B cell (primary cell): ENCODE measurements around the gene PBOV1. TPM values are rescaled to one million over a fixed set of nuclear protein-coding genes. Genes with fewer than 3 reads are reported as not detected.

ENCODE experiments used
- ATAC-seq: fragments of 200-7000 bp; cut with Tn5 transposase; one replicate; pipeline ENCODE4 v1.10.0; 2021; ENCODE audit warnings: low read depth, mild to moderate bottlenecking, moderate number of reproducible peaks, moderate library complexity
- CTCF ChIA-PET: fragments of 350-600 bp; sonication (Branson Sonifier 250); formaldehyde crosslinking; loops from one replicate; lab custom pipeline; 2021; ENCODE audit warnings: antibody characterized with exemption, inconsistent platforms; lab: Charles Lee
- POLR2A ChIA-PET: fragments of 350-600 bp; sonication (Branson Sonifier 250); formaldehyde crosslinking; loops from one replicate; lab custom pipeline; 2021; ENCODE audit warnings: antibody characterized with exemption; lab: Charles Lee
- DNase-seq: peaks from one replicate; pipeline ENCODE4 v3.0.0; 2013
- H2AFZ ChIP-seq: 2 replicates; pipeline ENCODE4 v1.6.1; 2012; ENCODE audit warnings: mild to moderate bottlenecking, low read depth, low read length; ENCODE audit not compliant: insufficient read depth, poor library complexity, severe bottlenecking
- H3K27ac ChIP-seq, 2 donors: 1 replicate in 1 of 2; 2 replicates in 1 of 2; pipeline ENCODE4 v1.5.1; 2012 to 2013; ENCODE audit warnings: low read length in 2 of 2, mild to moderate bottlenecking in 2 of 2, moderate library complexity in 1 of 2
- H3K27me3 ChIP-seq, 4 experiments: fragments of 200-600 bp in 1 of 4; sonication (generic) in 1 of 4; replicated peaks in 1 of 4; 1 replicate in 2 of 4; 2 replicates in 2 of 4; pipeline versions ENCODE4 v1.6.1 to v1.7.0; 2013 to 2016; ENCODE audit warnings: low read length in 3 of 4, mild to moderate bottlenecking in 2 of 4, mixed read lengths in 1 of 4, moderate library complexity in 1 of 4; ENCODE audit not compliant: insufficient read depth in 4 of 4, control insufficient read depth in 3 of 4; ENCODE audit errors: control extremely low read depth in 1 of 4
- H3K36me3 ChIP-seq, 2 experiments: replicated peaks in 1 of 2; 1 replicate in 1 of 2; 2 replicates in 1 of 2; pipeline versions ENCODE4 v1.6.1 to v1.7.1; 2013; ENCODE audit warnings: low read length in 1 of 2; ENCODE audit not compliant: insufficient read depth in 2 of 2, control insufficient read depth in 1 of 2; ENCODE audit errors: control extremely low read depth in 1 of 2, extremely low read depth in 1 of 2
- H3K4me1 ChIP-seq, 2 donors: fragments of 200-600 bp in 1 of 2; sonication (generic) in 1 of 2; 1 replicate in 1 of 2; 2 replicates in 1 of 2; pipeline versions ENCODE4 v1.5.1 to v1.6.1; 2013 to 2017; ENCODE audit warnings: low read length in 2 of 2; ENCODE audit not compliant: control insufficient read depth in 2 of 2, insufficient read depth in 2 of 2
- H3K4me2 ChIP-seq: replicated peaks from 2 replicates; pipeline ENCODE3; 2012; ENCODE audit warnings: mild to moderate bottlenecking, low read depth, low read length; ENCODE audit not compliant: poor library complexity, severe bottlenecking
- H3K4me3 ChIP-seq, 5 experiments: fragments of 200-600 bp in 1 of 5; sonication (generic) in 1 of 5; 1 replicate in 3 of 5; 2 replicates in 2 of 5; pipeline versions ENCODE4 v1.5.1 to v1.7.0; 2011 to 2016; ENCODE audit warnings: low read length in 4 of 5, mild to moderate bottlenecking in 4 of 5, low read depth in 2 of 5, control low read depth in 1 of 5, moderate library complexity in 1 of 5; ENCODE audit not compliant: insufficient read depth in 1 of 5; ENCODE audit errors: control extremely low read depth in 1 of 5, extremely low read depth in 1 of 5
- H3K79me2 ChIP-seq: fragments of 200-600 bp; sonication (generic); one replicate; pipeline ENCODE4 v1.6.0; 2016; ENCODE audit warnings: low read length; ENCODE audit not compliant: control insufficient read depth, insufficient read depth
- H3K9ac ChIP-seq: fragments of 200-600 bp; sonication (generic); 2 replicates; pipeline ENCODE4 v1.6.1; 2017; ENCODE audit warnings: mild to moderate bottlenecking, low read length, moderate library complexity
- H3K9me3 ChIP-seq, 3 donors: one replicate each; pipeline versions ENCODE4 v1.6.1 to v1.7.1; 2013; ENCODE audit warnings: low read length in 2 of 3; ENCODE audit not compliant: control insufficient read depth in 2 of 3, insufficient read depth in 1 of 3; ENCODE audit errors: control extremely low read depth in 1 of 3
- H4K20me1 ChIP-seq: 2 replicates; pipeline ENCODE4 v1.6.0; 2012; ENCODE audit warnings: mild to moderate bottlenecking, low read length; ENCODE audit not compliant: insufficient read depth, control insufficient read depth, poor library complexity, severe bottlenecking
- H3K27ac Mint-ChIP-seq: one replicate; pipeline ENCODE4 v1.8.0; 2021; ENCODE audit warnings: mixed read lengths
- H3K27me3 Mint-ChIP-seq: one replicate; pipeline ENCODE4 v1.8.0; 2021; ENCODE audit warnings: mixed read lengths
- H3K4me1 Mint-ChIP-seq: one replicate; pipeline ENCODE4 v1.8.0; 2021; ENCODE audit warnings: mixed read lengths
- H3K4me3 Mint-ChIP-seq: one replicate; pipeline ENCODE4 v1.8.0; 2021; ENCODE audit warnings: mixed read lengths
- H3K9me3 Mint-ChIP-seq: one replicate; pipeline ENCODE4 v1.8.0; 2022; ENCODE audit warnings: mixed read lengths; ENCODE audit not compliant: insufficient read depth
- EZH2 ChIP-seq: IDR thresholded peaks from 2 replicates; pipeline ENCODE4 v1.6.1; 2012; ENCODE audit warnings: borderline replicate concordance, low read depth, mild to moderate bottlenecking, moderate library complexity, low read length; ENCODE audit not compliant: insufficient read depth, poor library complexity, severe bottlenecking
- WGBS: methylation state at CpG from one replicate; pipeline ENCODE4 v1.1.5; 2013; ENCODE audit warnings: missing lambda C conversion rate; ENCODE audit not compliant: insufficient coverage; 5-methylcytosine and 5-hydroxymethylcytosine counted together
- intact Hi-C: fragments of 100-400 bp; cut with micrococcal nuclease; formaldehyde crosslinking; loops from one replicate; pipeline ENCODE4 v1.10.0; 2022
- polyA plus RNA-seq: library from polyadenylated mRNA; depleted of rRNA; stranded (reverse); fragments of >200 nt; gene quantifications from 2 replicates; pipeline ENCODE4 v1.2.3, GENCODE V29; 2012
- total RNA-seq, 2 donors: library from RNA; stranded (reverse); fragments of 120-200 nt in 1 of 2; gene quantifications; 1 replicate in 1 of 2; 2 replicates in 1 of 2; pipeline versions ENCODE4 v1.2.3 to v1.2.4, GENCODE V29; 2013 to 2022
- TF ChIP-seq, protein P1 (sequence below): fragments of 200-600 bp; IDR thresholded peaks from one replicate; pipeline ENCODE4 v1.8.0; 2022; ENCODE audit warnings: antibody characterized with exemption, mild to moderate bottlenecking

PBOV1 gene
- total and polyA plus RNA-seq, 2 donors (not counting 1 experiment from before 2014, with no cell fraction given): not detected

DNA sequence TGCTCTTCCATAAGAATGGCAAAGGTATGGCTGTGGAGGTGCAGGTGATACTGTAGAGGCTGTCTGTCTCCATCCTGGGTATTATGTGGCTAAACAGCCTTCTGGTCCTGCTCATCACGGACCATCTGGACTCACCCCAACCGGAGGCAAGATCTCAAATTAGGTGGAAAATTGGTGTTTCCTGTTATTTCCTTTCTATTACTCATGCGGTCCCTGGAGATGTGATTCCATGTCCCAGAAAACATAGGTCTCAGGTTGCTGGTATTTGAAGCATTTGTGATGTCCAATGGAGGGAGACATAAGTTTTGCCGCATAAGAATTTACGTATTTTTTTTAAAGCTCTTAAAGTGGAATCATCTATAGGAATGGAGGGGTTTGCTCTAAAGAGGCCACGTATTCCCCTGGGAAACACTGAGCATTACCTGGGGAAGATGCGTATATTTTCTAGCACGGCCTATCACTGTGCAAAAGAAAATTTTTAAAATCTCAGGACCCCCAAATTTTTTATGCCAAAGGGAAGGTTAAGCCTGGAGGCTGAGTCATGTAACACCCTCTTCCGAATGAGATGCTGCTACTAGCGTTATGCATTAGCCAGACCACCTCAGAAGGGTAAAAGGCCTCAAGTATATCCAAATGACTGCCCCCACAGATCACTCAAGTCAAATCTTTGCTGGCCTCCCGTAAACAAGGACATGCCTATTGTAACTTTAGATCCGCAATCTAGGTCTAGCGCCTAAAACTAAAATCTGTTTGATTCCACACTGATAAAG lies 22.4 kb upstream of the PBOV1 start:
- Histone ChIP-seq H3K27me3 (peaks cover 0 to 7% (median 0%) of the 10 kb centered on the region in 4 experiments), H3K9me3 (no peaks in the 10 kb centered on the region), H3K79me2 (no peaks in the 10 kb centered on the region), H3K27ac (no peak overlapping the region), H3K4me2 (no peak overlapping the region), H4K20me1 (no peaks in the 10 kb centered on the region), H2AFZ (no peak overlapping the region), H3K9ac (no peak overlapping the region), H3K4me3 (no peak overlapping the region), H3K36me3 (no peaks in the 10 kb centered on the region), H3K4me1 (no peaks in the 10 kb centered on the region)
- Mint-ChIP-seq H3K4me3 (no peak overlapping the region), H3K27ac (no peak overlapping the region), H3K4me1 (no peaks in the 10 kb centered on the region), H3K27me3 (peaks cover 32% of the 10 kb centered on the region), H3K9me3 (no peaks in the 10 kb centered on the region)
- POLR2A ChIA-PET: no interaction called here
- intact Hi-C loops: no loop called here
- CTCF ChIA-PET: no interaction called here
- ATAC-seq (no peak), DNase-seq (no peak)
- 91% methylated on average over 7 of the region's 13 CpGs for WGBS
- no peak for TF ChIP-seq EZH2
- TF ChIP-seq, protein P1, sequence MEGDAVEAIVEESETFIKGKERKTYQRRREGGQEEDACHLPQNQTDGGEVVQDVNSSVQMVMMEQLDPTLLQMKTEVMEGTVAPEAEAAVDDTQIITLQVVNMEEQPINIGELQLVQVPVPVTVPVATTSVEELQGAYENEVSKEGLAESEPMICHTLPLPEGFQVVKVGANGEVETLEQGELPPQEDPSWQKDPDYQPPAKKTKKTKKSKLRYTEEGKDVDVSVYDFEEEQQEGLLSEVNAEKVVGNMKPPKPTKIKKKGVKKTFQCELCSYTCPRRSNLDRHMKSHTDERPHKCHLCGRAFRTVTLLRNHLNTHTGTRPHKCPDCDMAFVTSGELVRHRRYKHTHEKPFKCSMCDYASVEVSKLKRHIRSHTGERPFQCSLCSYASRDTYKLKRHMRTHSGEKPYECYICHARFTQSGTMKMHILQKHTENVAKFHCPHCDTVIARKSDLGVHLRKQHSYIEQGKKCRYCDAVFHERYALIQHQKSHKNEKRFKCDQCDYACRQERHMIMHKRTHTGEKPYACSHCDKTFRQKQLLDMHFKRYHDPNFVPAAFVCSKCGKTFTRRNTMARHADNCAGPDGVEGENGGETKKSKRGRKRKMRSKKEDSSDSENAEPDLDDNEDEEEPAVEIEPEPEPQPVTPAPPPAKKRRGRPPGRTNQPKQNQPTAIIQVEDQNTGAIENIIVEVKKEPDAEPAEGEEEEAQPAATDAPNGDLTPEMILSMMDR: no peak

DNA sequence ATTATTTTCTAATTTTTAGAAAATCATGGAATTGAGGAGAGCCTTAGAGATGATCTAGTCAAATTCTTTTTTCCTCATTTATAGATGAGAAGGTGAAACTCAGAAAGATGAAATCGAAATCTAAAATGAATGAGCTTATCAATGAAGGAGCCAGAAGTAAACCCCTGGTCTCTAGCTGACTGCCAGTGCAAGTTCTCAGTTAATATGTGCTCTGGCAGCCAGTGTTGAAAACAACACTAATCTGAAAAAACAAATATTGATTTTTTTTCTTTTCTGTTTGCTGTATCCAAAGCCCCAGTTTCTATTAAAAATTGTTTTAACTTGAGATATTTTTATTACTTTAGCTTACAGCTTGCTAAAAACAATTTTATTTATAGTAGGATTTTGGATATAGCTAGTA lies 21.5 kb upstream of the PBOV1 start:
- H3K4me3 ChIP-seq: no peak overlapping the region
- no peaks in the 10 kb centered on the region for H3K4me1 Mint-ChIP-seq
- H3K4me1 ChIP-seq: no peaks in the 10 kb centered on the region
- CTCF ChIA-PET: no interaction called here
- H3K79me2 ChIP-seq: no peaks in the 10 kb centered on the region
- H2AFZ ChIP-seq: no peak overlapping the region
- no peaks in the 10 kb centered on the region for H3K9me3 Mint-ChIP-seq
- POLR2A ChIA-PET: no interaction called here
- no peak overlapping the region for H3K9ac ChIP-seq
- DNase-seq: no peak
- H3K4me2 ChIP-seq: no peak overlapping the region
- no peak overlapping the region for H3K27ac Mint-ChIP-seq
- H3K27me3 ChIP-seq: peaks cover 0 to 10% (median 0%) of the 10 kb centered on the region in 4 experiments
- peaks cover 32% of the 10 kb centered on the region for H3K27me3 Mint-ChIP-seq
- H3K27ac ChIP-seq: no peak overlapping the region
- intact Hi-C loops: no loop called here
- TF ChIP-seq, protein P1: no peak
- no peak for TF ChIP-seq EZH2
- H3K4me3 Mint-ChIP-seq: no peak overlapping the region
- H4K20me1 ChIP-seq: no peaks in the 10 kb centered on the region
- no peaks in the 10 kb centered on the region for H3K36me3 ChIP-seq
- 86% methylated on average over 1 of the region's 1 CpG for WGBS
- ATAC-seq: no peak
- H3K9me3 ChIP-seq: no peaks in the 10 kb centered on the region
